Activated CD4-positive, alpha-beta T cell treated with anti-CD3 and anti-CD28 coated beads, Interleukin-2, amount 50 U/mL, for 1 hour (primary cell): Measurements from ENCODE around the gene ETFB.
A peak's percentile ranks its signal among the peaks of the same experiment; 100 is the strongest.

ENCODE experiments used
- DNase-seq: peaks from one replicate; pipeline ENCODE4 v3.0.0-alpha.2; 2020

Gene ETFB

GRCh38 chr19:51351266-51351990, 14.8 kb downstream of the ETFB start:
- DNase-seq = no peak

- no peak for DNase-seq
Measured at GRCh38 chr19:51347209-51347928, 18.8 kb downstream of the ETFB start.

DNA sequence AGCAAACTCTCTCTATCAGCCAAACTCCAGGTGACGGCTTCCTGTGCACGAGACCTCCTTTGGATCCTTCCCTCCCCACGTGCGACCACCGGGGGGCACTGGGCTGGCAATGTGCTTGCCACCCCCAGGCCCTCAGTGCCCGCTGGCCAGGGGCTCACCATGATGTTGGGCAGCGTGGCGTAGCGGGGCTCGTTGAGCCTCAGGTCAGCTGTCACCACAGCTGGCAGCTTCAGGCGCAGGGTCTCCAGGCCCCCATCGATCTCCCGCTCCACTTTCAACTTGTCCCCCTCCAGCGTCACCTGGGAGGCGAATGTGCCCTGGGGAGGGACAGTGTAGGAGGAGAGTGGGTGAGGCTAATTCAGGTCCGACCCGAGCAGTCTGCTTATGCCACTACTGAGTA, 19.4 kb downstream of the ETFB start:
- DNase-seq = no peak

DNA sequence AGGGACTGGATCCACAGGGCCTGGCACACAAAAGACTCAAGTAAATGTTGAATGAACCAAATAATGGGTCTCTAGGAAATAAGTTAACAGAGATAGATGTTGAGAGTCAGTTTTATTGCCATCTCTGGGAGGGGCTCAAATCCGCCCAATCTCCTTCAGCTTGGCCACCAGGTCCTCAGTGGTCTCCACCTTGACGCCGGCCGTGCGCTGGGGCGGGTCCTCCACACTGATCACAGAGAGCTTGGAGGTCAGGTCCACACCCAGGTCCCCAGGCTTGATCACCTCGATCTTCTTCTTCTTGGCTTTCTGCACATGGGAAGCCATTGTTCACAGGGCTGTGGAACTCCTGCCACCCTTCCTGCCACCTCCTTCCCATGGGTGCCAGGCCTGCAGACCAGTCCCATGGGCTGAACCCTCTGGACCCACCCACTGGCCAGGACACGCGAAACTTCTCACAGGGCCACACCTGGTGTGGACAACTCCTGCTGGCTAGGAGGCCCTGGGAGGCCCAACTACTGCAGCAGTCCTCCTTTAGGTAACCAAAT, 21.0 kb downstream of the ETFB start:
- no peak for DNase-seq

- DNase-seq = no peak
Measured at GRCh38 chr19:51342631-51343569, 23.3 kb downstream of the ETFB start.

- DNase-seq = no peak
Measured at GRCh38 chr19:51341976-51342580, 24.1 kb downstream of the ETFB start, which contains the start of gene VSIG10L. Gene VSIG10L (minus strand): TSS chr19:51342139. CDS start chr19:51342124, 15 bp downstream.

DNA sequence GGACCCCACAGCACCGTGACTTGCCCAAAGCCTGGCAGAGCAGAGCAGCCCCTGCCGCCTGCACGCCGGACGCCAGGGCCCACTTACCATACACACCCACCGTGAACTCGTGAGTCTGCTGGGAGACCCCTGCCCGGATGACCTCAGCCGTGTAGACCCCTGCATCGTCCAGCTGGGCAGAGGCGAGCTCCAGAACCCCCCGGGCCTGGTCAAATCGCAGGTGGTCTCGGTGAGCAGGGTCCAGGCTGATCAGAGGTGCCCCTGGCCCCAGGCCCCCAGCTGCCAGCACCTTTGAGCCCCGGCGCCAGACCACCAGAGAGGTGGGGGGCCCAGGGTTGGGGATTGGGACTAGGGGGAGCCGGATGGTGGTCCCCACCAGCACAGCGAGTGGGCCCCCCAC, 25.1 kb downstream of the ETFB start:
- DNase-seq = no peak

DNA sequence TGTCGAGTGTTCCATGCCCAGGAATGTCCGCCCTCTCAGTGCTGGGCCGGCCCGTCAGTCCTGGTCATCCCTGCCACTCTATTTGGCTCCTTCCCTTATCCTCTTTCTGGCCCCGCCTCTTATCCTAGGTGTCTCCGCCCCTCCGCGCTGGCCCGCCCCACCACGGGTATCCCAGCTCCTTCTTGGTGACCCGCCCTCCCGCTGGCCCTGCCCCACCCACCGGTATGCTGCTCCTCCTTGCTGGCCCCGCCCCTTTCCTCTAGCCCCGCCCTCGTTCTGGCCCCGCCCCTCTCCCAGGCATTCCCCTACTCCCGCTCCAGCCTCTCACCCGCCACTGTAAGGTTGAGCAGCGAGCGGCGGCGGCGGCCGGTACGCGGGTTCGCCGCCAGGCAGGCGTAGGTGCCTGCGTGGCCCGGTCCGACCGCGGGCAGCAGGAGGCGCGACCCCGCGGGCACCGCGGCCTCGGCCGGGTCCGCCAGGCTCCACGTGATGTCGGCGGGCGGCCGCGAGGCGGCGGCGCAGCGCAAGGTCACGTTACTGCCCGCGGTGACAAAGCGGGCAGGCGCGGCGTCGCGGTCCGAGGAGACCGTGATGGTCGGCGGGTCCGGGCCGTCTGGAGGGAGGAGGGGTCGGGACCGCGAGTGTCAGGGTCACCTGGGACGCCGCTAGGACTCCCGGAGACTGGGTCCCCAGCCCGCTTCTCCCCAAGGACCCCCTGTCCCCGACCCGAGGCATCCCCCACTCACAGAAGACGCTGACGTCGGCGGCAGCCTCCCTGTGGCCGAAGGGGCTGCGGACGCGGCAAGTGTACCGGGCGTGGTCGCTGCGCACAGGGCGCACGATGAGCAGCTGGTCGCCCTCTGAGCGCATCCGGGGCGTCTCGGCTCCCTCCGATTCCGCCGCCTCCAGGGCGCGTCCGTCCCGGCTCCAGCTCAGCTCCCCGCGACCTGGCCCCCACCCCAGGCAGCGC, 26.2 kb downstream of the ETFB start:
- peak; percentile 83 for DNase-seq

- DNase-seq = no peak
Measured at GRCh38 chr19:51339313-51339686, 26.9 kb downstream of the ETFB start.

GRCh38 chr19:51338563-51339312, 27.4 kb downstream of the ETFB start:
- DNase-seq = peak; percentile 82

DNA sequence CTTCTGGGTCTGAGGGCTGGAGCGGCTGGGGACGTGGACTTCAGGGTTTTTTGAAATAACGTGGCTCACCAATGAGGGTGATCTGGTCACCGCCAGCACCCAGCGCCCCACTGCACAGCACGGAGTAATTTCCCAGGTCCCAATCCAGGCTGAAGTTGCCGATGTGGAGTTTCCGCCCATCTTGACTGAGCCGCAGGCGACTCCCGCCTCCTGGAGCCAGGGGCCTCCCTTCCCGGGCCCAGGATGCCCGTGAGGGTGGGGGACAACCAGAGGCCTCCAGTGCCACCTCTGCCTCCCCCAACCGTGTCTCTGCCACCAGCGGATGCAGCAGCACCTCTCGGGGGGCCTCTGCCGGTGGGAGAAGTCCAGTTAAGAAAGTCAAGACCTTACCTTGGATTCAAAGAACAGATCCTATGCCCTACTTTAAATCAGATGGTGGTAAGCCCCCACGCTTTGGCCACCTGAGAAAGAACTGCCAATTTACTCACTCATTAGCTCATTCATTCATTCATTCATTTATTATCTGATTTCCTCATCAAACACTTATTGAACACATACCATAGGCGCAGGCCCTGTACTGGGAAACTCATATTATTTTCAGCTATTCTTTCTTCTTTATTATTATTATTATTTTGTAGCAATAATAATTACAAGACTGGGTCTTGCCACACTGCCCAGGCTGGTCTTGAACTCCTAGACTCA, 28.2 kb downstream of the ETFB start:
- DNase-seq = no peak

DNA sequence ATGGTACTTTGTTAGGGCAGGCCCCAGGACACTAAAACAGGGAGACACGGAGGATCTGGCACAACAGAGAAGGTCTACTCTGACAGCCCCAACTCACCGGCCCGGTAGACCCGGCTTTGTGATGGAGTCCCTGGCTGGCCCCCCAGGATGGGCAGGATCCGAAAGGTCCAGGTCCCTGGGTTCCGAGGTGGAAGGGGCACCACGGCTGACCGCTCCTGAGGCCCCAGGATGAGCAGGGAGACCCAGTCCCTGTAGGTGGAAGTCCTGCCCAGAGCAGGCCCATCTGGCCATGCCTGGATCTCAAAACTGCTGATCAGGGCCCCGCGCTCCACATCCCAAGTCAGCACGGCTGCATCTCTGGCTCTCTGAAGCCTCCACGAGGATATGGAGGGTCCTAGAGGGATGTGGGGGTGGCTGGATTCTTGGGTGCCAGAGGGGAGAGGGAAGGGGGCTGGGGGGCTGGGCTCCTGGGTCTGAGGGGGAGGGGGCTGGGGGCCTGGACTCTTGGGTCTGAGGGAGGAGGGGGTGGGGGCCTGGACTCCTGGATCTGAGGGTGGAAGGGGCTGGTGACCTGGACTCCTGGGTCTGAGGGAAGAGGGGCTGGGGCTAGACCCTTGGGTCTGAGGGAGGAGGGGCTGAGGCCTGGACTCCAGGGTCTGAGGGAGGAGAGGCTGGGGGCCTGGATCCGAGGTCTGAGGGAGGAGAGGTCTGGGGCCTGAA, 28.9 kb downstream of the ETFB start:
- DNase-seq = no peak

- DNase-seq = no peak
Measured at GRCh38 chr19:51333836-51334460, 32.2 kb downstream of the ETFB start.

DNA sequence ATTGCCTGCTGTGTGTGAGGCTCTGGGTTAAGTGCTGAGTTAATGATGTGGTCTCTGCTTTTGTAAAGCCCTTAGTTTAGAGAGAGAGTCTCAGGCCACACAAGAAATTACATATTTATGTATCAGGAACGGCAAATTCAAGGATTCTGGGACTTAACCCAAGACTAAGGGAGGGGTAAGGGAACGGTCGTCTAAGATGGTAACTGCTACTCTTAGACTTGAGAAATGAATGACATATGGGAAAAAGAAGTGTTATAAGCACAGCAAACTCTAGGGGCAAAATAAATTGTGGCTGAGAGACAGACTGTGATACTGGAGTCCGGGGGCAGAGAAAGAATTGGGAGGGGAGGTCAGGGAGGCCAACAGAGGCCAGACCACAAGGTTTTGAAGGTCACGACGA, 34.5 kb downstream of the ETFB start:
- DNase-seq = no peak

DNA sequence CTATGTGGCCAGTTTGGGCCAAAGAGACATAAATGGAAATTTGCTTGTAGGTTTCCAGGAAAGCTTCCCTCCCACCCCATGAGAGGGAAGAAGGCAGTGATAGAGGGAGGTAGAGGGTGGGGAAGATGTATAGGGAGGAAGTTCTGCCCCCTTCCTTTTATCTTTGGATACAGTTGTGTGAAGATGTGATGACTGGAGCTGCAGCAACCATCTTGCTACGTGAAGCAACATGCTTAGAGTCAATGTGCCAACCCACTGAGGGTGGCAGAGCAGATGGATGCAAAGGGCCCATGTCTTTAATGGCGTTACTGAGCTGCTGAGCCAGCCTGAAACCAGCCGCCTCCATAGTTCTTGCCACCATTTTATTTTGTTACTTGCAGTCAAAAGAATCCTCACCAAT, 35.0 kb downstream of the ETFB start:
- DNase-seq = no peak

GRCh38 chr19:51330366-51330765, 35.8 kb downstream of the ETFB start:
- no peak for DNase-seq

DNA sequence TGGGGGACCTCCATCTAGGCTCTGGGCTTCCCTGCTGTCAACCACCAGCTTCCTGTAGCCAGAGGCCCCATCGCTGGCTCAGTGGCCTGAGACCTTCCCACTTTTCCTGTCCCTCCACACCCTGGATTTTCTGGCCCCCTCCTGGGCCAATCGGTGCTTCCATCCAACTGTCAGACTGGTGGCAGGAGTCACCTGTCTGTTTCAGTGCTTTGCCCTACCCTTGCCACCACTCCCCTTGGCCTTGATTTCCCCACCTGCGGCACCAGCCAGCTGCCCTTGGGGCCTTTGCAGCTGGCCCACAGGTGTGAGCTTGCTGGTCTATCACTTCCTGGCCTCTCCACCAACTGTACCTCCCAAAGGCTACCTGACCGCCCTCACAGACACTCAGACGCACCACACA, 36.8 kb downstream of the ETFB start:
- DNase-seq = no peak

DNA sequence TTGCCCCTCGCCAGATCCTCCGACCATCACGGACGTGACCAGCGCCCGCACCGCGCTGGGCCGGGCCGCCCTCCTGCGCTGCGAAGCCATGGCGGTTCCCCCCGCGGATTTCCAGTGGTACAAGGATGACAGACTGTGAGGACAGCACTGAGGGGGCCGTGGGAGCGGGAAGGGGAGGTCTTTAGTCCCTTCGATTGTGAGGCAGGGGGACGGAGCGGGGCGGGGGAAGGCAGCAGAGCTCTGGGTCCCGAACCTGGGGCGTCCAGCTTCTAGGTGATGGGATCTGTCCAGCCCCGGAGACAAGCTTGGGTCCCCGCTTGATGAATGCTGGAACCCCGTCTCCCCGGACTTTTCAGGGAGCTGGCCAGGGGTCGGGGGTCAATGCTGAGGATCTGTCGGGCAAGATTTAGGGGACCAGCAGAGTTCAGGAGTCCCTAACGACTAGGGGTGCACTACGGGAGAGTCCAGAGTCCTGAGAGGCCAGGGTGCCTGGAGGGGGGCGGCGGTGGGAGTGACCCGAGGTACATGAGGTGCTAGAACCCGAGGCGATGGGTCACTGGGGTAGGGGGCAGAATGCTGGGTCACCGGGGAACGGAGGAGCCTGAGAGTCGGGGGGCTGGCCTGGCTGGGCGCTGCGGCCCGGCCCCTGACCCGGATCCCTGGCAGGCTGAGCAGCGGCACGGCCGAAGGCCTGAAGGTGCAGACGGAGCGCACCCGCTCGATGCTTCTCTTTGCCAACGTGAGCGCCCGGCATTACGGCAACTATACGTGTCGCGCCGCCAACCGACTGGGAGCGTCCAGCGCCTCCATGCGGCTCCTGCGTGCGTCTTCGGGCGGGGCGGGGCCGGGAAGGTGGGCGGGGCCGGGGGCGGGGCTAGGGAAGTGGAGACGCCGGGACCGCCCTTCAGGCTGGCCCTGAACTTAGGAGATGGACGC, 38.9 kb downstream of the ETFB start:
- DNase-seq = peak; percentile 35
